Measurements from ENCODE around the gene SEMA4C.

The SEMA4C gene

DNA sequence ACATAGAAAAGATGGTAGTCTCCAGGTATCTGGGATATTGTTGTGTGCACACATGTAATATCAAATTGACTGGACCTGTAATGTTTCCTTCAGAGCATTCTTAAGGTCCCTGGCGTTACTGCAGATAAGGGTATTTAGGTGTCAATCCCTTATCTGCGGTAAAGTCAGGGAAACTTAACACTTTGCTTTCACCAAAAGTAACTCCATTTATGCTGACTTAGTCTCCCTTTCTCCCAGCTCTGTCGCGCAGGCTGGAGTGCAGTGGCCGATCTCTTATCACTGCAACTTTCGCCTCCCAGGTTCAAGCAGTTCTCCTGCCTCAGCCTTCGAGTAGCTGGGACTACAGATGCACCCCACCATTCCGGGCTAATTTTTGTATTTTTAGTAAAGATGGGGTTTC lies 52.0 kb downstream of the SEMA4C start:
- DNase-seq, result no peak

DNA sequence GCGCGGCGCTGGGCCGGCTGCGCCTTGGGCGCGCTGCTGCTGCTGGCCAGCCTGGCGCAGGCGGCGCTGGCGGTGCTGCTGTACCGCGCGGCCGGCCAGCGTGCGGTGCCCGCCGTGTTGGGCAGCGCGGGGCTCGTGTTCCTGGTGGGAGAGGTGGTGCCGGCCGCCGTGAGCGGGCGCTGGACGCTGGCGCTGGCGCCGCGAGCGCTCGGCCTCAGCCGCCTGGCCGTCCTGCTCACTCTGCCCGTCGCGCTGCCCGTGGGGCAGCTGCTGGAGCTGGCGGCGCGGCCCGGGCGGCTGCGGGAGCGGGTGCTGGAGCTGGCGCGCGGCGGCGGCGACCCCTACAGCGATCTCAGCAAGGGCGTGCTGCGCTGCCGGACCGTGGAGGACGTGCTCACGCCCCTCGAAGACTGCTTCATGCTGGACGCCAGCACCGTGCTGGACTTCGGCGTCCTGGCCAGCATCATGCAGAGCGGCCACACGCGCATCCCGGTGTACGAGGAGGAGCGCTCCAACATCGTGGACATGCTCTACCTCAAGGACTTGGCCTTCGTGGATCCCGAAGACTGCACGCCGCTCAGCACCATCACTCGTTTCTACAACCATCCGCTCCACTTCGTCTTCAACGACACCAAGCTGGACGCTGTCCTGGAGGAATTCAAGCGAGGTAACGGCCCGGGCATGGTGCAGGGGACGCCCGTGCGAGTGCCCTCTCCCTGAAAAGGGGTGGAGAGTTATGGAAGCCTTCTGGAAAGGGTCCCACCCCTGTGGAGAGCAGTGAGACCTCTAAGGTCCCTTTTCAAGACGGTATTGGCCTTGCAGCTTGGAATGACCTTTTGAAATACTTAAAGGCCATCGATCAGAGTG lies 52.8 kb downstream of the SEMA4C start:
- DNase-seq, result peak; percentile 26

DNA sequence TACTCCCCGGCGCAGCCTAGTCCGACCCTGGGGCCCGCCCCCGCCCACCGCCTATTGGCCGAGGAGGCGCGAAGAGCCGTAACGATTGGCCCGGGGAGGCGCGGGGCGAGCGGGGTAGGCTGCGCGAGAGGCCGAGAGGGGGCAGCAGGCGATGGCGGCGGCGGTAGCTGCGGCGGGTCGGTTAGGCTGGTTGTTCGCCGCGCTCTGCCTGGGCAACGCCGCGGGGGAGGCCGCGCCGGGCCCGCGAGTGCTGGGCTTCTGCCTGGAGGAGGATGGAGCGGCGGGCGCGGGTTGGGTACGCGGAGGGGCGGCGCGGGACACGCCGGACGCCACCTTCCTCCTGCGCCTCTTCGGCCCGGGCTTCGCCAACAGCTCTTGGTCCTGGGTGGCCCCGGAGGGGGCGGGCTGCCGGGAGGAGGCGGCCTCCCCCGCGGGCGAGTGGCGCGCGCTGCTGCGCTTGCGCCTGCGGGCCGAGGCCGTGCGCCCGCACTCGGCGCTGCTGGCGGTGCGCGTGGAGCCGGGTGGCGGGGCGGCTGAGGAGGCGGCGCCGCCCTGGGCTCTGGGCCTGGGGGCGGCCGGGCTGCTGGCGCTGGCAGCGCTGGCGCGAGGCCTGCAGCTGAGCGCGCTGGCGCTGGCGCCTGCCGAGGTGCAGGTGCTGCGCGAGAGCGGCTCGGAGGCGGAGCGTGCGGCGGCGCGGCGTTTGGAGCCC lies 53.6 kb downstream of the SEMA4C start, which contains the start of gene CNNM3:
CNNM3 (plus strand) TSS at position 142 of the 709 bp plus-strand sequence; CDS start at position 152, 10 bp downstream.
- DNase-seq, result peak; percentile 99

DNA sequence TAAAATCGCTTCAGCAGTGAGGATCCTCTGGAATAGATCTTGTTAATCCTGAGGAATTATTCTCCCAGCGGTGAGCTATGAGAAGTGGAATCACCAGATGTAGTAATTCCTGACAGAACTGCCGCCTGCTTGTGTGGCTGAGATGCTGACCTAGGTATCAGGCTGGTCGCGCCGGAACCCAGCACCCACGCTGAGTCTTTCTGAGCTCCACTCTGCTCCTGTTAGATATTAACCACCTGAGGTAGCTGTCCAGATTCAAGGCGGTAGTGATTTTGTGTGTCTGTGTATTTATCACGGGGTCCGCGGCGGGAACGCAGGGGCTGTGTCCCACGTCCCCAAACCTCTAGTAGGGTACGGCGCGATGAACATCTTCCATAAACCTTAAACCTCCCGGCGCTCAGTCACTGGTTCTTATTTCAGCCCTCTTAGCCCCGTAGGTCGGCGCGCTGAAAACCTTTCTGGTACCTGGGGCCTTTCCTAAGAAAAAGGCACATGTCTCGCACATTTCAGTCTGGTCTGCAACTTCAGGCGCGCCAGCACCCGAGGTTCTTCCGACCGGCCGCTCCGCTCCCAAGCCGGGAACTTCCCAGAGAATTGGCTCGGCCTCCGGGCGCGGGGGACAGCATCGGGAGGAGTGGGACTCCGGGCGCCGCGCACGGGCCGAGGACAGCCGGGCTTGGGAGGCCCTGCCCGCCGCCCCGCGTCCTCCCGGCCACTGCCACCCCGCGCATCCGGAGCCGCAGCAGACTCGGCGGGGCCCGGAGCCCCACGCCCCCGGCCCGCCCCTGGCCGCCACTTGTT lies 54.4 kb downstream of the SEMA4C start:
- peak; percentile 49 for DNase-seq

DNA sequence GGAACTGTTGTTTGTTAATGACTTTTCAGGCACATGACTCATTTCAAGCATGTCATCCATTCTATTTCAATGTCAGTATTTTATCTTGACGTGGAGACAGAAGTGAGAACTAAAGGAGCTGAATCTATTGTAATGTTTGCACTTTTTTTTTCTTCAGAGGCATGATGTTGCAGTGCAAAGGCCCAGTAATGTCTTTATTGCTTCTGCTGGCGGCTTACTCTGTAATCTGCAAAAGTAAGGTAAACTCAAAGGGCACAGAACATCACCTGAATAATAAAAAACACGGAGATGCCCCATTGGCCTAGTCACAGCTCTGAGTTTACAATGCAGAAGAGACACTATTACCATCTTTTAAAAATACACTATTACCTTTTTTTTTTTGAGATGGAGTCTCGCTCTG lies 56.2 kb downstream of the SEMA4C start:
- no peak for DNase-seq

DNA sequence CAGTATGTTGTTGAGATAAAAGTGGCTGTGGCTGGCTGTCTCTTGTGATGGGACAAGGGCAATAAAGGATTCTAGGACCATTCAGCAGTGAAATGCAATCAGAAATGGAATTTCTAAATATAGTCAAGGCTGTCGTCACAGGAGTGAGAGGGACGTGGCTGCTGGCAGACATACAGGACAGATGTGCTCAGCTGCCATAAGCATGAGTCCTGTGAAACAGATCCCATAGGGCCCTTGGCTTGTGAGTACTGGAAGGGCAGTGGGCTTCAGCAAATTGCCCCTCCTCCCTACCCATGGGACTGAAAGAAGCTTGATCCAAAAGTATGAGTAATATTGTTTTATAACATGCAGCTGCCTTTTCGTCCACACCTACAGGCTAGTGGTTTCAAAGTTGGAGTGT lies 58.0 kb downstream of the SEMA4C start:
- DNase-seq, result no peak

DNA sequence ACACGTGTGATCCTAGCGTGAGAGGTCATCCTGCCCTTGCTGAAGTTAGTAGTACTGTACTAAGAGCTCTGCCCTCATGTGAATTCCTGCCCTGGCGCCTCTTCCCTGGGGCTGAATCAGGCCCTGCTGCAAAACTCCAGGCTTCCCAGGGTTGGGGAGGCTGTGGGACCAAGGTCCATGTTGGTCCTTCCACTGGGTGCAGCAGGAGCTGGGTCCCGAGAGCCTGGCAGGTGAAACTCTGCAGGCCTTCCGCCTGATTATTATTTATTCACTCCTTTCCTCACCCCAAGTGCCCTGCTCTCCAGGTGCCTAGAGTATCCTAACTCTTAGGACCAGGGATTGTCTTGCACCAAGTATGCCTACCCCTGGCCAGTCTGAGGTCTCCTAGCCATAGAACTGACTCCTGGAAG lies 59.1 kb downstream of the SEMA4C start:
- no peak for DNase-seq

DNA sequence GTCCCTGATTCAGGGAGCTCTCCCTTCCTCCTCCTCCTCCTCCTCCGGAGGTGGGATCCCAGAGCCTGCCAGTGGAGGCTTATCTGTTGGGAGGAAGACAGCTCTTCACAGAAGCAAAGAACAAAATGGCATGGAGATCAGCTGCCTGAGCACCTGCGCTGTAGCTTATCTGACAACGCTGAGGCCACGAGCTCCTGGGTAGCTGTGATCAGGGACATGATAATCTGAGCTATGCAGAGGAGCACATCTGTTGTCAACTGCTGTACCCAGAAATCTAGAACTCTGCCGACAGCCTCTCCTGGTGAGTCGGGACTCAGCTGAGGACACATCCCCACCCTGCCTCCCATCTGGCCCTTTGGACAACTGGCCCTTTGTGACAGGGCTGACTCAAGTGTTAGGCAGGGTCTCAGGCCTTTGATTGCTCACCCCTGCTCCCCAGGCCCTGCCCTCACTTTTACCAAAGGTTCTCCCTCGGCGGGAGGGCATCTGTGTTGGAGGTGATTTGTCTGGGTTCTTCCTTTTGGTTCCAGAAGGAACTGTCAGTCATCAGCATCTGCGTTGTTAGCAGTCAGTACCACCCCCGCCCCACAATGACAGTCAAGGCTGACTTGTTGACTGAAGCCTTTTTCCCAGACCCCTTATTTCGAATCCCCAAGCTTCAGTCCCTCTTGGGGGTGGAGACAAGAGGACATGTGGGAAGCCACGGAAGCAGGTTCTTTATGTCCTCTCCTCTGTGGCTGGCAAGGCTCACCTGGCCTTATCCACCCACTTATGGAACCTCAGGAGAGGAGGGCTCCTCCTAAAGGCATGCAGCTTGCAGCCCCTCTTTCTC lies 59.7 kb downstream of the SEMA4C start:
- no peak for DNase-seq

Data from stimulated activated CD4-positive, alpha-beta T cell treated with anti-CD3 and anti-CD28 coated beads, Interleukin-15, amount 100 ng/mL, for 24 hours (primary cell).